AG04449 (cell line): Measurements from ENCODE around the gene TBC1D10B.

ENCODE experiments used
- CTCF ChIA-PET: fragments of 350-600 bp; formaldehyde crosslinking; extraction: SDS; loops from one replicate; lab custom pipeline; 2021; ENCODE audit warnings: antibody characterized with exemption; lab: Yijun Ruan, JAX
- POLR2A ChIA-PET: fragments of 400-600, 350-600 bp; formaldehyde crosslinking; extraction: SDS; loops from one replicate; lab custom pipeline; 2020; ENCODE audit warnings: antibody characterized with exemption, inconsistent platforms; lab: Yijun Ruan, JAX
- DNase-seq: peaks from one replicate; pipeline ENCODE4 v3.0.0-alpha.2; 2010; ENCODE audit warnings: low read depth, low spot score
- H3K4me3 ChIP-seq: 2 replicates; pipeline ENCODE4 v1.5.1; 2011; ENCODE audit warnings: low read depth, mild to moderate bottlenecking, control low read depth, low read length
- TF ChIP-seq, protein P1 (sequence below): IDR thresholded peaks from one replicate; pipeline ENCODE4 v1.5.1; 2011; ENCODE audit warnings: mild to moderate bottlenecking, moderate library complexity, low read length, control low read depth, inconsistent platforms; ENCODE audit not compliant: insufficient read depth; ENCODE audit errors: missing control alignments

TBC1D10B gene

DNA sequence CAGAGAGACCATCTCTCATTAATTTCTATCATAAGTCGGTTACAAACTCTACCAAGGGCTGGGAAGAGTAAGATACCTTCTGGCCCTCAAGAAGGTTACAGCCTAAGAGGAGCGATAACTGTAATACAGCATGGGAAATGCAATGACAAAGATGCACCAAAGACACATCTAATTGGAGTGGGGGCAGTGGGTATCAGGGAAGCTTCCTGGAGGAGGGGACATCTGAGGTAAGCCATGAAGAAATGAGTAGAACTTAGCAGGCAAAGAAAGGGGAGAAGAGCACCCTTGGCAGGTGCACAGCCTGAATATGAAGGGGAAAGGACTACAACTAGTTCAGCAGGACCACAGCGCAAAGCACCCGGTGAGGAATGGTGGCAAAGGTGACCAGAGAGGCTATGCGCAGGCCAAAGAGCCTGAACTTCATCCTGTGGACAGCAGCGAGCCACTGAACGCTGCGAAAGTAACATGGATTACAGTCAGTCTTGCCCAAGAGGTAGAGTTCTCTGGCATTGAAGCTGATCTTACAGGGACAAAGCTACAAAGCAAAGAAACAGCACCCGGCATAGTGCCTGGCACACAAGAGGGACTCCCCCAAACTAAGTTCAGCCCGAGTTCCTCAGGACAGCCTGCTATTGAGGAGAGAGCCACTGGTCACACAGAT lies 2.8 kb downstream of the TBC1D10B start:
- peak overlapping the region; percentile 85 for H3K4me3 ChIP-seq
- POLR2A ChIA-PET: interaction anchor here (0.5 kb wide), 1 partner anchor 28 kb away, joined by 3 read pairs; no protein-coding TSS in a partner anchor
- TF ChIP-seq, protein P1, sequence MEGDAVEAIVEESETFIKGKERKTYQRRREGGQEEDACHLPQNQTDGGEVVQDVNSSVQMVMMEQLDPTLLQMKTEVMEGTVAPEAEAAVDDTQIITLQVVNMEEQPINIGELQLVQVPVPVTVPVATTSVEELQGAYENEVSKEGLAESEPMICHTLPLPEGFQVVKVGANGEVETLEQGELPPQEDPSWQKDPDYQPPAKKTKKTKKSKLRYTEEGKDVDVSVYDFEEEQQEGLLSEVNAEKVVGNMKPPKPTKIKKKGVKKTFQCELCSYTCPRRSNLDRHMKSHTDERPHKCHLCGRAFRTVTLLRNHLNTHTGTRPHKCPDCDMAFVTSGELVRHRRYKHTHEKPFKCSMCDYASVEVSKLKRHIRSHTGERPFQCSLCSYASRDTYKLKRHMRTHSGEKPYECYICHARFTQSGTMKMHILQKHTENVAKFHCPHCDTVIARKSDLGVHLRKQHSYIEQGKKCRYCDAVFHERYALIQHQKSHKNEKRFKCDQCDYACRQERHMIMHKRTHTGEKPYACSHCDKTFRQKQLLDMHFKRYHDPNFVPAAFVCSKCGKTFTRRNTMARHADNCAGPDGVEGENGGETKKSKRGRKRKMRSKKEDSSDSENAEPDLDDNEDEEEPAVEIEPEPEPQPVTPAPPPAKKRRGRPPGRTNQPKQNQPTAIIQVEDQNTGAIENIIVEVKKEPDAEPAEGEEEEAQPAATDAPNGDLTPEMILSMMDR: no peak
- DNase-seq: no peak
- CTCF ChIA-PET: interaction anchor here (1.6 kb wide), 1 partner anchor 40 kb away, joined by 3 read pairs; the partner anchor contains the start of gene ZNF771

DNA sequence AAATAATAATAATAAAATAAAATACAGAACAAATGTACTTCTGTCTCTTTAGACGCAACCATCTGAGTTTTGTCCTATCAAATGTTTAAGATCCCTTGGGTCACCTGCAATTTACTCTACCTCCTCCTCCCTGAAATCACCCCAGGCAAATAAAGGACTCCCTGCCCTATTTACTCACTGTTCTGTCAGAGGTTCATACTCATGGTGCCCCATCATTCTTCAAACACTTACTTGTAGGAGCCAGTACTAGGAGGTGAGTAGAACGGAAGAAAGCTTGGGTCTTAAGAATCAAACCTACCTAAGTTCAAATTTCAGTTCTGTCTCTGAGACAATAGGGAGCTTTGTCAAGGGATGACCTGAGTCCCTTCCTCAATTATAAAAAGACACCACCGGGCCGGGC lies 3.8 kb downstream of the TBC1D10B start:
- DNase-seq: no peak

DNA sequence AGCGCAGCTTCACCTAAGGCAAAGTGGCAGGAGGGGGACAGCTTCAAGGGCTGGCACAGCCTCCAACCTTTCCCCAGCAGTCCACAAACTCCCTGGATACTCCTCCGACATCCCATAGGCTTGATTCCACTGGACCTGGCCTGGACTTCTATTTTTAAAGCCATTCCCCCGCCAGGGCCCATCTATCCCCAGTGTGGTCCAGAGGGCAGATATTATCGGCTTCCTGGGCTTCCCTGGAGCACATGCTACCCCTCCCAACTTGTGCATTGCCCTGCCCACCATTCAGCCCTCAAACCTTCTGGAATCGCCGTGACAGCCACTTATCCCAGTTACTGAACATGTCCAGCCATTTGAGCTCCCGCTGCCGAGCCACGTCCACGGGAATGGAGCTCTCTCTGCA lies 5.1 kb downstream of the TBC1D10B start:
- no peak overlapping the region for H3K4me3 ChIP-seq
- DNase-seq: no peak
- POLR2A ChIA-PET: interaction anchor here (1.3 kb wide), 1 partner anchor 10 kb away, joined by 6 read pairs; the partner anchor contains the start of gene CD2BP2
- TF ChIP-seq, protein P1: no peak
- CTCF ChIA-PET: interaction anchor here (1.0 kb wide), 1 partner anchor 44 kb away, joined by 3 read pairs; no protein-coding TSS in a partner anchor

More for the DNA sequence above, 3.8 kb downstream of the TBC1D10B start:
- TF ChIP-seq, protein P1: no peak
- CTCF ChIA-PET: interaction anchor here (0.9 to 1.6 kb wide), 2 partner anchors 41 to 219 kb away, joined by 3 read pairs; partner anchors contain the start of genes ZNF771 and ZNF785
- POLR2A ChIA-PET: no interaction called here
- H3K4me3 ChIP-seq: no peak overlapping the region

DNA sequence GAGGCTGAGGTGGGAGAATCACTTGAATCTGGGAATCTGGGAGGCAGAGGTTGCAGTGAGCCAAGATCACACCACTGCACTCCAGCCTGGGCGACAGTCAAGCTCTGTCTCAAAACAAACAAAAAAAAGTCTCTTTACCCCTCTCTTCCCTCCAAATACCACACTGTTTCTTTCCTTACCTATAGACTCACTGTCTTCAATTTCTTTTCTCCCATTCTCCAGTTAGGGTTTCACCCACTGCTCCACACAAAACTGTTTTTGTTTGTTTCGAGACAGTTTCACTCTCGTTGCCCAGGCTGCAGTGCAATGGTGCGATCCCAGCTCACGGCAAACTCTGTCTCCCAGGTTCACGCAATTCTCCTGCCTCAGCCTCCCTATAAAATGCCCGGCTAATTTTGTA lies 9.1 kb downstream of the TBC1D10B start:
- DNase-seq: no peak
- CTCF ChIA-PET: interaction anchor here (0.6 kb wide), 1 partner anchor 10 kb away, joined by 3 read pairs; no protein-coding TSS in a partner anchor
- H3K4me3 ChIP-seq: no peak overlapping the region
- TF ChIP-seq, protein P1: no peak
- POLR2A ChIA-PET: no interaction called here

DNA sequence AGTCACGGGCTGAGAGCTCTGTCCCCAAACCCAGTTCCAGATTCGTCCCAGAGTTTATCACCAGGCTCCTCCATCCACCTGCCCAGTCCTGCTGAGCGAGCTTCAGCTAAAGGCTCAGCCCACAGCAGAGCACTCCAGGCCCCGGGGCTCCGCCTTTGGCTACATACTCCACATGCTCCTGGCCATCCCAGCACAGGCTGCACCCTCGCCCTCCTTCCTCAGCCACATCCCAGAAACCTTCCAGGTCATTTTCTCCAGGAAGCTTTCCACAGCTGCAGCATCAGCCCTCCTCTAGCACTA lies 10.5 kb downstream of the TBC1D10B start:
- TF ChIP-seq, protein P1: no peak
- no peak for DNase-seq
- CTCF ChIA-PET: interaction anchor here (1.2 to 1.5 kb wide), 3 partner anchors 9 to 50 kb away, joined by 3 to 5 read pairs (median 3); partner anchors contain the start of gene TBC1D10B
- POLR2A ChIA-PET: no interaction called here
- no peak overlapping the region for H3K4me3 ChIP-seq
